GM12878 (cell line): ENCODE data around the gene ZNF215.

Experiments used
- CTCF ChIP-seq, 3 experiments: IDR thresholded peaks in 2 of 3; conservative IDR thresholded peaks in 1 of 3; 2 replicates each; pipeline ENCODE4 v1.5.1; 2011; ENCODE audit warnings: low read depth in 3 of 3, low read length in 3 of 3, mild to moderate bottlenecking in 3 of 3, control low read depth in 2 of 3, moderate library complexity in 2 of 3, inconsistent platforms in 1 of 3, mixed read lengths in 1 of 3; ENCODE audit not compliant: control insufficient read depth in 2 of 3, insufficient read depth in 1 of 3; ENCODE audit errors: extremely low read depth in 1 of 3
- EP300 ChIP-seq, 2 experiments: fragments of 150-350 bp in 1 of 2; IDR thresholded peaks; 2 replicates each; pipeline ENCODE4 v1.6.1; 2011 to 2012; ENCODE audit warnings: low read depth in 2 of 2, low read length in 2 of 2, borderline replicate concordance in 1 of 2, improper control_type of control experiment in 1 of 2, inconsistent platforms in 1 of 2; ENCODE audit not compliant: control insufficient read depth in 1 of 2
- IKZF1 ChIP-seq: fragments of 450-650 bp; conservative IDR thresholded peaks from 2 replicates; pipeline ENCODE4 v1.6.1; 2017; ENCODE audit warnings: antibody characterized with exemption, mild to moderate bottlenecking
- IRF5 ChIP-seq: fragments of 450-650 bp; IDR thresholded peaks from 2 replicates; pipeline ENCODE4 v1.6.1; 2017; ENCODE audit warnings: borderline replicate concordance
- KDM1A ChIP-seq: fragments of 200-600 bp; sonication (generic); IDR thresholded peaks from 2 replicates; pipeline ENCODE4 v1.6.1; 2016; ENCODE audit warnings: borderline replicate concordance
- MXI1 ChIP-seq: fragments of 150-350 bp; IDR thresholded peaks from 2 replicates; pipeline ENCODE4 v1.6.1; 2011; ENCODE audit warnings: low read depth, mild to moderate bottlenecking, inconsistent platforms, low read length, improper control_type of control experiment
- RBBP5 ChIP-seq: fragments of 200-600 bp; sonication (generic); conservative IDR thresholded peaks from 2 replicates; pipeline ENCODE4 v1.6.1; 2016
- TAF1 ChIP-seq: IDR thresholded peaks from 2 replicates; pipeline ENCODE4 v1.6.1; 2011; ENCODE audit warnings: mild to moderate bottlenecking, low read depth, low read length, borderline replicate concordance
- USF2 ChIP-seq: IDR thresholded peaks from 2 replicates; pipeline ENCODE4 v1.6.1; 2011; ENCODE audit warnings: low read depth, low read length, improper control_type of control experiment, borderline replicate concordance
- ZNF592 ChIP-seq: fragments of 450-650 bp; IDR thresholded peaks from 2 replicates; pipeline ENCODE4 v1.6.1; 2017; ENCODE audit warnings: mild to moderate bottlenecking, moderate library complexity

- TF ChIP-seq TAF1 (no peak), MXI1 (no peak), RBBP5 (no peak), USF2 (no peak), CTCF (IDR thresholded peaks at IDR 0.05 in 2 of 3, conservative IDR thresholded peaks at IDR 0.05 in 1 of 3; ENCODE audit: control insufficient read depth in 2 of 3, extremely low read depth in 1 of 3, insufficient read depth in 1 of 3, low read depth in 3 of 3, low read length in 3 of 3) (no peak), KDM1A (no peak), IRF5 (no peak), ZNF592 (no peak), EP300 (IDR thresholded peaks at IDR 0.05; ENCODE audit: borderline replicate concordance in 1 of 2, control insufficient read depth in 1 of 2, low read depth in 2 of 2, low read length in 2 of 2) (no peak), IKZF1 (no peak)
Observed at GRCh38 chr11:6991227-6991626, 65.0 kb downstream of the ZNF215 start.
